ENCODE results near the gene ZNF446.

ZNF446 gene

GRCh38 chr19:58515259-58515658 is 39.1 kb downstream of the ZNF446 start:
- no peak for DNase-seq (ENCODE audit: low read depth)
- no peak for TF ChIP-seq CTCF (IDR thresholded peaks at IDR 0.05; ENCODE audit: low read depth, low read length, missing control alignments)
- in situ Hi-C loops (cut with HindIII; ENCODE audit: low sequenced_read_pairs), result no loop called here
- no peak overlapping the region for H3K4me3 ChIP-seq (ENCODE audit: low read depth, low read length)

- DNase-seq (ENCODE audit: low read depth), result no peak
- in situ Hi-C loops (cut with HindIII; ENCODE audit: low sequenced_read_pairs), result no loop called here
- no peak for TF ChIP-seq CTCF (IDR thresholded peaks at IDR 0.05; ENCODE audit: low read depth, low read length, missing control alignments)
- no peak overlapping the region for H3K4me3 ChIP-seq (ENCODE audit: low read depth, low read length)
These were observed 40.2 kb downstream of the ZNF446 start for GRCh38 chr19:58516246-58516836.

- no peak overlapping the region for H3K4me3 ChIP-seq (ENCODE audit: low read depth, low read length)
- in situ Hi-C loops (cut with HindIII; ENCODE audit: low sequenced_read_pairs), result no loop called here
- no peak for DNase-seq (ENCODE audit: low read depth)
- no peak for TF ChIP-seq CTCF (IDR thresholded peaks at IDR 0.05; ENCODE audit: low read depth, low read length, missing control alignments)
These were observed 41.0 kb downstream of the ZNF446 start for GRCh38 chr19:58516964-58517833.

- H3K4me3 ChIP-seq (ENCODE audit: low read depth, low read length), result peak overlapping the region; percentile 71
- no peak for DNase-seq (ENCODE audit: low read depth)
- in situ Hi-C loops (cut with HindIII; ENCODE audit: low sequenced_read_pairs), result no loop called here
- TF ChIP-seq CTCF (IDR thresholded peaks at IDR 0.05; ENCODE audit: low read depth, low read length, missing control alignments), result no peak
These were observed 42.3 kb downstream of the ZNF446 start for GRCh38 chr19:58518256-58519086.

GRCh38 chr19:58519087-58519354 is 42.9 kb downstream of the ZNF446 start:
- DNase-seq (ENCODE audit: low read depth), result no peak
- H3K4me3 ChIP-seq (ENCODE audit: low read depth, low read length), result peak overlapping the region; percentile 71
- TF ChIP-seq CTCF (IDR thresholded peaks at IDR 0.05; ENCODE audit: low read depth, low read length, missing control alignments), result peak; percentile 86
- in situ Hi-C loops (cut with HindIII; ENCODE audit: low sequenced_read_pairs), result no loop called here

- in situ Hi-C loops (cut with HindIII; ENCODE audit: low sequenced_read_pairs), result no loop called here
- DNase-seq (ENCODE audit: low read depth), result peak; percentile 91
- peak within 1 kb of the TSS; percentile 71 for H3K4me3 ChIP-seq (ENCODE audit: low read depth, low read length)
- peak; percentile 68 for TF ChIP-seq CTCF (IDR thresholded peaks at IDR 0.05; ENCODE audit: low read depth, low read length, missing control alignments)
These were observed 43.5 kb downstream of the ZNF446 start, which contains the start of gene ZBTB45 for GRCh38 chr19:58519355-58520256. ZBTB45 (minus strand) TSS chr19:58519810; CDS start chr19:58517673, 2,137 bp downstream.

Measured in astrocyte of the cerebellum (primary cell).